Spleen (tissue), 11 donors: ENCODE data around the gene PTPRM. TPM values are rescaled to one million over a fixed set of nuclear protein-coding genes. Genes with fewer than 3 reads are reported as not detected.

Experiments used
- DNase-seq: peaks from one replicate; pipeline ENCODE4 v3.0.0-alpha.2; 2020
- H3K27ac ChIP-seq, 8 donors: fragments of 200-600 bp; sonication (generic) in 7 of 8; 1 replicate in 4 of 8; 2 replicates in 4 of 8; pipeline versions ENCODE4 v1.5.0 to v1.8.0; 2016 to 2021; ENCODE audit warnings: inconsistent platforms in 4 of 8, mild to moderate bottlenecking in 4 of 8, moderate library complexity in 1 of 8
- H3K27me3 ChIP-seq, 7 donors: fragments of 200-600 bp; sonication (generic) in 6 of 7; replicated peaks in 1 of 7; 1 replicate in 4 of 7; 2 replicates in 3 of 7; pipeline versions ENCODE4 v1.5.0 to v1.8.0; 2016 to 2021; ENCODE audit warnings: inconsistent platforms in 3 of 7, mild to moderate bottlenecking in 1 of 7
- H3K36me3 ChIP-seq, 6 donors: fragments of 200-600 bp; sonication (generic) in 5 of 6; 1 replicate in 4 of 6; 2 replicates in 2 of 6; pipeline versions ENCODE4 v1.5.0 to v1.8.0; 2016 to 2021; ENCODE audit warnings: inconsistent platforms in 2 of 6
- H3K4me1 ChIP-seq, 6 donors: fragments of 200-600 bp; sonication (generic) in 5 of 6; 1 replicate in 3 of 6; 2 replicates in 3 of 6; pipeline versions ENCODE4 v1.5.0 to v1.8.0; 2016 to 2021; ENCODE audit warnings: inconsistent platforms in 3 of 6
- H3K4me3 ChIP-seq, 8 donors: fragments of 200-600 bp; sonication (generic) in 7 of 8; 1 replicate in 4 of 8; 2 replicates in 4 of 8; pipeline versions ENCODE4 v1.5.0 to v1.8.0; 2016 to 2021; ENCODE audit warnings: inconsistent platforms in 4 of 8, mild to moderate bottlenecking in 4 of 8, moderate library complexity in 2 of 8
- H3K9me3 ChIP-seq, 8 donors: fragments of 200-600 bp; sonication (generic) in 7 of 8; 1 replicate in 4 of 8; 2 replicates in 4 of 8; pipeline versions ENCODE4 v1.5.0 to v1.8.0; 2016 to 2021; ENCODE audit warnings: inconsistent platforms in 4 of 8
- CTCF ChIP-seq, 11 experiments: fragments of 200-600 bp in 7 of 11; fragments of 450-650 bp in 4 of 11; sonication (generic) in 4 of 11; IDR thresholded peaks in 8 of 11; conservative IDR thresholded peaks in 3 of 11; 1 replicate in 7 of 11; 2 replicates in 4 of 11; pipeline versions ENCODE4 v1.4.0 to v1.8.0; 2016 to 2021; ENCODE audit warnings: antibody characterized with exemption in 11 of 11, inconsistent platforms in 4 of 11, mild to moderate bottlenecking in 1 of 11
- POLR2A ChIP-seq, 3 donors: fragments of 450-650 bp; IDR thresholded peaks; one replicate each; pipeline ENCODE4 v1.5.1; 2017; ENCODE audit warnings: antibody characterized with exemption in 3 of 3, mild to moderate bottlenecking in 1 of 3
- POLR2AphosphoS5 ChIP-seq, 3 donors: sonication (generic); formaldehyde crosslinking; IDR thresholded peaks; one replicate each; pipeline ENCODE4 v1.5.1; 2017; ENCODE audit warnings: antibody characterized with exemption in 3 of 3
- WGBS, 5 donors: extraction: QIAGEN DNeasy Blood & Tissue Kit in 3 of 5; methylation state at CpG; one replicate each; pipeline versions ENCODE4 v1.1.5 to v1.1.7; 2013 to 2018; 5-methylcytosine and 5-hydroxymethylcytosine counted together
- intact Hi-C: fragments of 100-400 bp; cut with DNase I; formaldehyde crosslinking; loops from one replicate; pipeline ENCODE4 v1.15.0; 2023; ENCODE audit warnings: low total_unique reads
- polyA plus RNA-seq, 3 donors: library from polyadenylated mRNA; stranded (reverse); fragments of 200-250 nt; gene quantifications; one replicate each; pipeline ENCODE4 v1.2.1, GENCODE V29; 2013
- total RNA-seq, 7 donors: library from RNA; depleted of rRNA in 3 of 7; stranded (reverse); fragments of >200 nt in 3 of 7; fragmentation: NEBNext Ultra II Directional in 4 of 7; extraction: Animal tissue kit (Norgen Biotek cat#: 25700) in 4 of 7; gene quantifications; one replicate each; pipeline versions ENCODE4 v1.1.0 to v1.2.1, GENCODE V29; 2016 to 2021
- donor health status: healthy with polysubstance abuse.
- donor health status: DM: no; HTN: no; CAD: no; lungs with moderate emphysema.
- donor health status: DM: no; HTN: no; CAD: no.
- donor health status: Bipolar disorder and iron deficiency.
- donor health status: healthy.
- donor health status: DM: no; HTN: no; CAD: no.
- donor health status: DM: yes; HTN: yes; CAD: no.

PTPRM gene
- total and polyA plus RNA-seq, 10 donors, result 23.5 to 97.8 (median 62.8) TPM

- H3K27me3 ChIP-seq, result no peaks in the 10 kb centered on the region
- no peak overlapping the region for H3K4me3 ChIP-seq
- intact Hi-C loops, result no loop called here
- H3K9me3 ChIP-seq, result no peaks in the 10 kb centered on the region
- no peak for DNase-seq
- no peak overlapping the region for H3K27ac ChIP-seq
- no peak for TF ChIP-seq CTCF (IDR thresholded peaks at IDR 0.05 in 8 of 11, conservative IDR thresholded peaks at IDR 0.05 in 3 of 11)
- no peak for TF ChIP-seq POLR2AphosphoS5 (IDR thresholded peaks at IDR 0.05)
- no peak for TF ChIP-seq POLR2A (IDR thresholded peaks at IDR 0.05)
- WGBS, 5 donors, result 87 to 95% (median 90%) methylated on average over 2 of the region's 2 CpGs
- H3K36me3 ChIP-seq, result no peaks in the 10 kb centered on the region
- no peaks in the 10 kb centered on the region for H3K4me1 ChIP-seq
Measured at GRCh38 chr18:7886436-7886835, 319.3 kb downstream of the PTPRM start.

GRCh38 chr18:7889515-7889914 lies 322.4 kb downstream of the PTPRM start:
- TF ChIP-seq CTCF (IDR thresholded peaks at IDR 0.05 in 8 of 11, conservative IDR thresholded peaks at IDR 0.05 in 3 of 11) (no peak), POLR2A (IDR thresholded peaks at IDR 0.05) (no peak), POLR2AphosphoS5 (IDR thresholded peaks at IDR 0.05) (no peak)
- Histone ChIP-seq H3K9me3 (no peaks in the 10 kb centered on the region), H3K27ac (no peak overlapping the region), H3K4me1 (no peaks in the 10 kb centered on the region), H3K4me3 (no peak overlapping the region), H3K27me3 (no peaks in the 10 kb centered on the region), H3K36me3 (no peaks in the 10 kb centered on the region)
- no peak for DNase-seq
- intact Hi-C loops, result no loop called here
- 83 to 91% (median 86%) methylated on average over 3 of the region's 3 CpGs for WGBS, 5 donors

GRCh38 chr18:7890075-7890474 lies 323.0 kb downstream of the PTPRM start:
- intact Hi-C loops, result no loop called here
- Histone ChIP-seq H3K4me3 (no peak overlapping the region), H3K27ac (no peak overlapping the region), H3K4me1 (no peaks in the 10 kb centered on the region), H3K9me3 (no peaks in the 10 kb centered on the region), H3K36me3 (no peaks in the 10 kb centered on the region), H3K27me3 (no peaks in the 10 kb centered on the region)
- 67 to 81% (median 74%) methylated on average over 2 of the region's 2 CpGs for WGBS, 5 donors
- no peak for DNase-seq
- no peak for TF ChIP-seq POLR2AphosphoS5 (IDR thresholded peaks at IDR 0.05)
- no peak for TF ChIP-seq POLR2A (IDR thresholded peaks at IDR 0.05)
- TF ChIP-seq CTCF (IDR thresholded peaks at IDR 0.05 in 8 of 11, conservative IDR thresholded peaks at IDR 0.05 in 3 of 11), result no peak

- Histone ChIP-seq H3K36me3 (no peaks in the 10 kb centered on the region), H3K9me3 (no peaks in the 10 kb centered on the region), H3K27me3 (no peaks in the 10 kb centered on the region), H3K27ac (no peak overlapping the region), H3K4me1 (no peaks in the 10 kb centered on the region), H3K4me3 (no peak overlapping the region)
- no peak for TF ChIP-seq CTCF (IDR thresholded peaks at IDR 0.05 in 8 of 11, conservative IDR thresholded peaks at IDR 0.05 in 3 of 11)
- TF ChIP-seq POLR2A (IDR thresholded peaks at IDR 0.05), result no peak
- DNase-seq, result no peak
- 88 to 94% (median 92%) methylated on average over 6 of the region's 6 CpGs for WGBS, 5 donors
- intact Hi-C loops, result no loop called here
Measured at GRCh38 chr18:7892556-7892955, 325.4 kb downstream of the PTPRM start.
